ENCODE results near the gene IKZF3.

- no peak for TF ChIP-seq CTCF (conservative IDR thresholded peaks at IDR 0.05; ENCODE audit: low read length)
- TF ChIP-seq EZH2phosphoT487 (IDR thresholded peaks at IDR 0.05; ENCODE audit: borderline replicate concordance), result no peak
These were observed 148.6 kb downstream of the IKZF3 start for GRCh38 chr17:39715375-39716072.

Measured in Loucy (cell line).